AG10803 (cell line): ENCODE measurements around the gene FBXW4.

Experiments used
- DNase-seq: peaks from one replicate; pipeline ENCODE4 v3.0.0; 2010; ENCODE audit warnings: low read depth
- H3K4me3 ChIP-seq: 2 replicates; pipeline ENCODE4 v1.5.1; 2011; ENCODE audit warnings: mild to moderate bottlenecking, low read length, control low read depth
- CTCF ChIP-seq: conservative IDR thresholded peaks from 2 replicates; pipeline ENCODE4 v1.5.1; 2011; ENCODE audit warnings: mild to moderate bottlenecking, low read length, control low read depth, inconsistent platforms

Gene FBXW4

GRCh38 chr10:101611096-101611905 is 83.7 kb downstream of the FBXW4 start:
- TF ChIP-seq CTCF: no peak
- DNase-seq: peak; percentile 44
- no peak overlapping the region for H3K4me3 ChIP-seq

- no peak for DNase-seq
- TF ChIP-seq CTCF: no peak
- no peak overlapping the region for H3K4me3 ChIP-seq
Observed at GRCh38 chr10:101609481-101609880, 85.5 kb downstream of the FBXW4 start.

GRCh38 chr10:101607124-101607523 is 87.8 kb downstream of the FBXW4 start:
- no peak for DNase-seq
- no peak for TF ChIP-seq CTCF
- H3K4me3 ChIP-seq: no peak overlapping the region

- no peak overlapping the region for H3K4me3 ChIP-seq
- peak; percentile 63 for DNase-seq
- peak; percentile 79 for TF ChIP-seq CTCF
Observed at GRCh38 chr10:101602761-101603398, 92.1 kb downstream of the FBXW4 start.

DNA sequence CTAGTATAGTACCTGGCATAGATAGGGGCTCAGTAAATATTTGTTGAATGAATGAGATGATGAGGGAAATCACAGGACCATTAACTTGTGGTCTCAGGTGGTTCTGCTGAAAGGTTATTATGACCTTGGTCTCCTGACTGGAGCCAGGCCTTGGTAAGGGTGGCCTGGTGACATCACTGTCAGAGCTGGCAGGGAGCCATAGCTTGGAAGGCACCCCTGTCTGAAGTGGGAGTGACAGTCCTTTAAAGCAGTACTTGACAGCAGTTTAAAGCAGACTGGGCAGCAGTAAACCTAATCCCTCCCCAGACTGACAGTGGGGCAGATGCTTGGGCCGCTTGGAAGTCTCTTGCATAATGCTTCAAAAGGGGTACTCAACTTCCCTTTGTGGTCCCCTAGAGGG is 93.4 kb downstream of the FBXW4 start:
- H3K4me3 ChIP-seq: no peak overlapping the region
- DNase-seq: no peak
- TF ChIP-seq CTCF: no peak

- no peak for DNase-seq
- no peak for TF ChIP-seq CTCF
- H3K4me3 ChIP-seq: no peak overlapping the region
Observed at GRCh38 chr10:101597091-101597900, 97.7 kb downstream of the FBXW4 start.
